Gastrocnemius medialis (tissue), 4 donors: ENCODE data around the gene TAF5L. TPM values are rescaled to one million over a fixed set of nuclear protein-coding genes. Genes with fewer than 3 reads are reported as not detected.

Experiments
- ATAC-seq, 2 donors: fragments of 150-250 bp; one replicate each; pipeline ENCODE4 v1.9.1; 2016
- DNase-seq, 2 donors: peaks; one replicate each; pipeline ENCODE4 v3.0.0-alpha.2; 2019
- H3K27ac ChIP-seq, 4 donors: fragments of 200-600 bp; sonication (generic); 1 replicate in 1 of 4; 2 replicates in 3 of 4; pipeline ENCODE4 v1.5.1; 2016 to 2018; ENCODE audit warnings: mild to moderate bottlenecking in 2 of 4, moderate library complexity in 1 of 4
- H3K27me3 ChIP-seq, 3 donors: fragments of 200-600 bp; sonication (generic) in 2 of 3; 1 replicate in 1 of 3; 2 replicates in 2 of 3; pipeline versions ENCODE4 v1.5.1 to v1.6.0; 2016 to 2019; ENCODE audit warnings: mild to moderate bottlenecking in 1 of 3, moderate library complexity in 1 of 3
- H3K36me3 ChIP-seq, 2 donors: fragments of 200-600 bp; sonication (generic) in 1 of 2; one replicate each; pipeline ENCODE4 v1.5.1; 2017 to 2018
- H3K4me1 ChIP-seq, 2 donors: fragments of 200-600 bp; sonication (generic) in 1 of 2; one replicate each; pipeline ENCODE4 v1.5.1; 2016 to 2017; ENCODE audit warnings: mild to moderate bottlenecking in 2 of 2
- H3K4me3 ChIP-seq, 4 donors: fragments of 200-600 bp; sonication (generic) in 3 of 4; 1 replicate in 1 of 4; 2 replicates in 3 of 4; pipeline ENCODE4 v1.5.1; 2016 to 2019; ENCODE audit warnings: mild to moderate bottlenecking in 2 of 4
- H3K9me3 ChIP-seq, 3 donors: fragments of 200-600 bp; sonication (generic) in 2 of 3; 1 replicate in 1 of 3; 2 replicates in 2 of 3; pipeline ENCODE4 v1.5.1; 2016 to 2019
- CTCF ChIP-seq, 5 experiments: fragments of 450-650 bp in 3 of 5; fragments of 200-600 bp in 2 of 5; sonication (generic) in 2 of 5; IDR thresholded peaks in 4 of 5; conservative IDR thresholded peaks in 1 of 5; 1 replicate in 4 of 5; 2 replicates in 1 of 5; pipeline ENCODE4 v1.5.1; 2016 to 2019; ENCODE audit warnings: antibody characterized with exemption in 5 of 5, mild to moderate bottlenecking in 3 of 5, moderate library complexity in 3 of 5
- POLR2A ChIP-seq, 2 donors: fragments of 450-650 bp; IDR thresholded peaks; one replicate each; pipeline ENCODE4 v1.6.1; 2017; ENCODE audit warnings: antibody characterized with exemption in 2 of 2, mild to moderate bottlenecking in 2 of 2, moderate library complexity in 2 of 2
- in situ Hi-C, 4 donors: fragments of 200-750 bp; cut with MboI; loops; one replicate each; pipeline versions ENCODE4 v1.15.0 to v1.8.0; 2017; ENCODE audit warnings: low sequenced_read_pairs in 4 of 4
- intact Hi-C: fragments of 100-400 bp; cut with DNase I; formaldehyde crosslinking; loops from one replicate; pipeline ENCODE4 v1.15.1; 2023; ENCODE audit warnings: low total_unique reads
- total RNA-seq, 4 donors: library from RNA; depleted of rRNA; stranded (reverse); fragments of >200 nt; gene quantifications; one replicate each; pipeline versions ENCODE4 v1.1.0 to v1.2.3, GENCODE V29; 2016

Gene TAF5L
- total RNA-seq, 4 donors from 2014 or later, result 14.5 to 37.4 (median 24.3) TPM

- intact Hi-C loops, result no loop called here
These were observed 55.6 kb downstream of the TAF5L start for GRCh38 chr1:229570305-229570704.

GRCh38 chr1:229567109-229567868, 58.6 kb downstream of the TAF5L start:
- no peaks in the 10 kb centered on the region for H3K27me3 ChIP-seq
- ATAC-seq (no peak), DNase-seq (no peak)
- no peaks in the 10 kb centered on the region for H3K36me3 ChIP-seq
- intact Hi-C loops, result no loop called here
- H3K27ac ChIP-seq, result no peak overlapping the region
- H3K4me3 ChIP-seq, result no peak overlapping the region
- no peaks in the 10 kb centered on the region for H3K9me3 ChIP-seq
- TF ChIP-seq CTCF (IDR thresholded peaks at IDR 0.05 in 4 of 5, conservative IDR thresholded peaks at IDR 0.05 in 1 of 5) (no peak), POLR2A (IDR thresholded peaks at IDR 0.05) (no peak)
- in situ Hi-C loops, result loop anchor here in 2 of 4 donors (10.0 kb wide), 1 partner anchor 58 kb away; the partner anchor contains the start of genes TAF5L (in 2 of the 2) and URB2 (in 2 of the 2)
- peaks cover 9 to 15% of the 10 kb centered on the region in 2 donors for H3K4me1 ChIP-seq

More at GRCh38 chr1:229570305-229570704, 55.6 kb downstream of the TAF5L start:
- no peaks in the 10 kb centered on the region for H3K9me3 ChIP-seq
- H3K36me3 ChIP-seq, result no peaks in the 10 kb centered on the region
- H3K4me1 ChIP-seq, result no peaks in the 10 kb centered on the region
- TF ChIP-seq POLR2A (IDR thresholded peaks at IDR 0.05), result no peak
- TF ChIP-seq CTCF (IDR thresholded peaks at IDR 0.05 in 4 of 5, conservative IDR thresholded peaks at IDR 0.05 in 1 of 5), result no peak
- DNase-seq, result no peak
- ATAC-seq, result no peak
- no peak overlapping the region for H3K27ac ChIP-seq
- H3K27me3 ChIP-seq, result no peaks in the 10 kb centered on the region
- no peak overlapping the region for H3K4me3 ChIP-seq
- in situ Hi-C loops, result no loop called here

- peak in 1 of 2 donors; percentile 37 for ATAC-seq
- Histone ChIP-seq H3K27me3 (no peaks in the 10 kb centered on the region), H3K9me3 (no peaks in the 10 kb centered on the region), H3K27ac (peak overlapping the region; percentile 36 to 65 (median 60)), H3K36me3 (no peaks in the 10 kb centered on the region), H3K4me1 (peaks cover 16 to 22% of the 10 kb centered on the region in 2 donors), H3K4me3 (no peak overlapping the region)
- TF ChIP-seq CTCF (IDR thresholded peaks at IDR 0.05 in 4 of 5, conservative IDR thresholded peaks at IDR 0.05 in 1 of 5) (no peak), POLR2A (IDR thresholded peaks at IDR 0.05) (no peak)
- intact Hi-C loops (no loop called here), in situ Hi-C loops (loop anchor here (5.0 to 10.0 kb wide), 3 partner anchors 54 to 64 kb away; partner anchors contain the start of genes TAF5L (in 3 of the 4) and URB2 (in 3 of the 4))
- peak in 1 of 2 donors; percentile 33 for DNase-seq
These were observed 62.2 kb downstream of the TAF5L start for GRCh38 chr1:229563701-229564100.

GRCh38 chr1:229563241-229563640, 62.7 kb downstream of the TAF5L start:
- no peak for TF ChIP-seq POLR2A (IDR thresholded peaks at IDR 0.05)
- no peak for TF ChIP-seq CTCF (IDR thresholded peaks at IDR 0.05 in 4 of 5, conservative IDR thresholded peaks at IDR 0.05 in 1 of 5)
- in situ Hi-C loops, result loop anchor here (5.0 to 10.0 kb wide), 3 partner anchors 54 to 64 kb away; partner anchors contain the start of genes TAF5L (in 3 of the 4) and URB2 (in 3 of the 4)
- Histone ChIP-seq H3K27ac (peak overlapping the region; percentile 36 to 65 (median 60)), H3K4me3 (no peak overlapping the region), H3K36me3 (no peaks in the 10 kb centered on the region), H3K9me3 (no peaks in the 10 kb centered on the region), H3K4me1 (peaks cover 16 to 22% of the 10 kb centered on the region in 2 donors), H3K27me3 (no peaks in the 10 kb centered on the region)
- DNase-seq (no peak), ATAC-seq (no peak)
- intact Hi-C loops, result no loop called here
